Measurements from ENCODE around the gene TP53AIP1.

Gene TP53AIP1

GRCh38 chr11:128916037-128916572 is 26.6 kb downstream of the TP53AIP1 start:
- no peak overlapping the region for H3K4me3 ChIP-seq (ENCODE audit: low read depth, low read length)
- no peak for DNase-seq (ENCODE audit: low read depth)
- TF ChIP-seq POLR2A (IDR thresholded peaks at IDR 0.05; ENCODE audit: extremely low read depth, insufficient read length): no peak
- no peak for TF ChIP-seq CTCF (IDR thresholded peaks at IDR 0.05; ENCODE audit: low read depth, low read length)
- no peak for TF ChIP-seq MAX (IDR thresholded peaks at IDR 0.05; ENCODE audit: low read depth, low read length)
- no peak for TF ChIP-seq MYC (IDR thresholded peaks at IDR 0.05; ENCODE audit: low read depth, low read length)

DNA sequence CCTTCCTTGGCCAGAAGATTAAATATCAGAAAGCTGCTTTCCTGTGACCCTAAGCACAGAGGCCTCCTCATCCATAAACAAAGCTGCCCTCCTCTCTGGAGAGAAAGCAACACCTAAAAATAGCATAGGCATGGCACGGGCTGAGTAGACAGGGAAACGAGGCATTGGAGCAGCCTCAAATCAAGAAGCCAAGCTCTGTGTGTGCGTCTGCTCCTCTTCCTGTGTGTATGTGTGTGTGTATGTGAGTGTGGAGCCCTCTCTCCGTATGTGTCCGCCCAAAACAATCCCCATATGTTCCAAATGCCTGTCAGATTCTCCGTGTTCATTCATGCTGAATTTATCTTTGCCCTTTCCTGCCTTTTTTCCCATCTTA is 27.5 kb downstream of the TP53AIP1 start:
- no peak overlapping the region for H3K4me3 ChIP-seq (ENCODE audit: low read depth, low read length)
- no peak for DNase-seq (ENCODE audit: low read depth)

DNA sequence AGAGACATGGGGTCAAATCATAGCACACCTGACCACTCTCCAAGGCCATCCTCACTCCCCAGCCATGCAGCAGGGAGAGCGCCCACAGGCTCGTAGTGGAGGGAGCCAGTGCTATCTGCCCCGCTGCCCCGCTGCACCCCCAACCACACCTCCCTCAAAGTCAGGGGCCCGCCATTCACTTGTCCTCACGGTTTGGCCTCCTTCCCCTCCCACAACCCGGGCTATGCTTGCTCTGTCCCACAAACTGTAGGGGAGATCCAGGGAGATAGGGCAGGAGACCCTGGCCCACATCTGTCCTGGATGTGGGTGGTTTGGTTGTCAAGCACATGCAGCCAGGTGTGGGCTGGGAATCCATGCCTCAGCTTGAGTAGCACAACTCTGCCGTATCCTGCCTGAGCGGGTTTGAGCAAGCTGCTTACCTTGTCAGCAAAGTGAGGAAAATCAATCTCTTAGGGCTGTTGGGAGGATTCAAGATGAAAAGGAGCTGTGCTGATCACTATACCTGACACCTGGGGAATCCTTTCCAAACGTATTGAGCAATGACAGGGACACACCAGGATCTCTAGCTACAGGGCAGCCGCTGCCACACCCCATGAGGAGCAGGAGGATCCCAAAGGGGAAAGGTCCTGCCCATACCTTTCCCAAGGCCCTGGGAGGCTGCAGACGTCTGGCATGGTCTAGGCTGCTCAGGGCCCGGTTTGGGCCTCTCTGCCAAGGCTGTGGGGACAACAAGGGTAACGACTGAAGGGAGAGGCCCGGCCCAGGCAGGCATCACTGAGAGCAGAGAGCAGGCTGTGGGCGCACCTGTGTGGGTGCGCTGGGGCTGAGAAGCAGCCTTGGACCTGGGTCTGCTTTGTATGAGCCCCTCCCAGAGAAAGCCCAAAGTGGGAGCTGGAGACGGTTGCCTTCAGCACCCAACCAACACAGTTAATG is 28.2 kb downstream of the TP53AIP1 start:
- TF ChIP-seq CTCF (IDR thresholded peaks at IDR 0.05; ENCODE audit: low read depth, low read length) (no peak), MAX (IDR thresholded peaks at IDR 0.05; ENCODE audit: low read depth, low read length) (no peak), POLR2A (IDR thresholded peaks at IDR 0.05; ENCODE audit: extremely low read depth, insufficient read length) (no peak), MYC (IDR thresholded peaks at IDR 0.05; ENCODE audit: low read depth, low read length) (no peak)
- DNase-seq (ENCODE audit: low read depth): no peak
- no peak overlapping the region for H3K4me3 ChIP-seq (ENCODE audit: low read depth, low read length)

More for the DNA sequence above, 27.5 kb downstream of the TP53AIP1 start:
- no peak for TF ChIP-seq MYC (IDR thresholded peaks at IDR 0.05; ENCODE audit: low read depth, low read length)

GRCh38 chr11:128913806-128914205 is 28.9 kb downstream of the TP53AIP1 start:
- TF ChIP-seq MYC (IDR thresholded peaks at IDR 0.05; ENCODE audit: low read depth, low read length) (no peak), CTCF (IDR thresholded peaks at IDR 0.05; ENCODE audit: low read depth, low read length) (no peak), POLR2A (IDR thresholded peaks at IDR 0.05; ENCODE audit: extremely low read depth, insufficient read length) (no peak), MAX (IDR thresholded peaks at IDR 0.05; ENCODE audit: low read depth, low read length) (no peak)
- no peak for DNase-seq (ENCODE audit: low read depth)
- H3K4me3 ChIP-seq (ENCODE audit: low read depth, low read length): no peak overlapping the region

DNA sequence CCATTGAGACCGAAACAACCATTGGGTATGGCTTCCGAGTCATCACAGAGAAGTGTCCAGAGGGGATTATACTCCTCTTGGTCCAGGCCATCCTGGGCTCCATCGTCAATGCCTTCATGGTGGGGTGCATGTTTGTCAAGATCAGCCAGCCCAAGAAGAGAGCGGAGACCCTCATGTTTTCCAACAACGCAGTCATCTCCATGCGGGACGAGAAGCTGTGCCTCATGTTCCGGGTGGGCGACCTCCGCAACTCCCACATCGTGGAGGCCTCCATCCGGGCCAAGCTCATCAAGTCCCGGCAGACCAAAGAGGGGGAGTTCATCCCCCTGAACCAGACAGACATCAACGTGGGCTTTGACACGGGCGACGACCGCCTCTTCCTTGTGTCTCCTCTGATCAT is 31.0 kb downstream of the TP53AIP1 start:
- no peak overlapping the region for H3K4me3 ChIP-seq (ENCODE audit: low read depth, low read length)
- no peak for DNase-seq (ENCODE audit: low read depth)
- TF ChIP-seq CTCF (IDR thresholded peaks at IDR 0.05; ENCODE audit: low read depth, low read length): no peak

GRCh38 chr11:128911239-128911638 is 31.4 kb downstream of the TP53AIP1 start:
- H3K4me3 ChIP-seq (ENCODE audit: low read depth, low read length): no peak overlapping the region
- no peak for TF ChIP-seq MAX (IDR thresholded peaks at IDR 0.05; ENCODE audit: low read depth, low read length)
- no peak for TF ChIP-seq MYC (IDR thresholded peaks at IDR 0.05; ENCODE audit: low read depth, low read length)
- TF ChIP-seq CTCF (IDR thresholded peaks at IDR 0.05; ENCODE audit: low read depth, low read length): no peak
- no peak for TF ChIP-seq POLR2A (IDR thresholded peaks at IDR 0.05; ENCODE audit: extremely low read depth, insufficient read length)
- no peak for DNase-seq (ENCODE audit: low read depth)
